ENCODE results near the gene SPNS1.

The SPNS1 gene

DNA sequence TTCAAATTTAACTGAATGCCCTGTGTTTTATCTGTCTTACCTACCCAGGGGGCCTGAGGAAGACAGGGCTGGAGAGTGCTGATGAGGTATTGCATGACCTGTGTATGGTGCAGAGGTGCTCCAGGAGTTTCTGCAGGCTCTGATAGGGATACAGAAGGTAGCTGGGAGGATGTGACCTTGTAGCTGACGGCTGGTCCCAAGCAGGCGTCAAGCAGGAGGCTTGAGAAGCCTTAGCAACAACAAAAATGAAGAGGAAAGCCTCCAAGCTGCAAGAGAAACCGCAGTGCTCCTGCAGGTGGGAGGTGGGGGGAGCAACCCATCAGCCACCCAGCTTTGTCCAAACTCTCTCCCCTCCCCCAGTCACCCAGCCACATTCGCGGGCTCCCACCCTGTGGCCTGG is 50.6 kb downstream of the SPNS1 start:
- no peaks in the 10 kb centered on the region for H3K27me3 ChIP-seq

DNA sequence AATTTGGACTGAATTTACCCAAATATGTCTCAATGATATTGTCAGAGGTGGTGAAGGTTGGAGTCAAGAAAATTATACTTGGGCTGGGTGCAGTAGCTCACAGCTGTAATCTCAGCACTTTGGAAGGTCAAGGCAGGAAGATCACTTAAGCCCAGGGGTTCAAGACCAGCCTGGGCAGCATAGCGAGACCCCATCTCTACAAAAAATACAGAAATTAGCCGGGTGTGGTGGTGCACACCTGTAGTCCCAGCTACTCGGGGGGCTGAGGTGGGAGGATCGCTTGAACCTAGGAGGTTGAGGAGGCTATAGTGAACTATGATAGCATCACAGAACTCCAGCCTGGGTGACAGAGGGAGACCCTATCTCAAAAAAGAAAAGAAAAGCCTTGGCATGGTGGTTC is 51.2 kb downstream of the SPNS1 start:
- Histone ChIP-seq H3K9me3 (no peaks in the 10 kb centered on the region), H3K36me3 (no peaks in the 10 kb centered on the region), H3K4me1 (ENCODE audit: control insufficient read depth in 1 of 2, insufficient read depth in 1 of 2, low read depth in 1 of 2, low read length in 1 of 2) (no peaks in the 10 kb centered on the region)

More for the DNA sequence above, 50.6 kb downstream of the SPNS1 start:
- Histone ChIP-seq H3K4me3 (ENCODE audit: low read depth in 1 of 2, low read length in 1 of 2) (no peak overlapping the region), H3K9me3 (no peaks in the 10 kb centered on the region), H3K27ac (no peak overlapping the region), H3K36me3 (no peaks in the 10 kb centered on the region), H3K4me1 (ENCODE audit: control insufficient read depth in 1 of 2, insufficient read depth in 1 of 2, low read depth in 1 of 2, low read length in 1 of 2) (no peaks in the 10 kb centered on the region)
- TF ChIP-seq, protein P1, sequence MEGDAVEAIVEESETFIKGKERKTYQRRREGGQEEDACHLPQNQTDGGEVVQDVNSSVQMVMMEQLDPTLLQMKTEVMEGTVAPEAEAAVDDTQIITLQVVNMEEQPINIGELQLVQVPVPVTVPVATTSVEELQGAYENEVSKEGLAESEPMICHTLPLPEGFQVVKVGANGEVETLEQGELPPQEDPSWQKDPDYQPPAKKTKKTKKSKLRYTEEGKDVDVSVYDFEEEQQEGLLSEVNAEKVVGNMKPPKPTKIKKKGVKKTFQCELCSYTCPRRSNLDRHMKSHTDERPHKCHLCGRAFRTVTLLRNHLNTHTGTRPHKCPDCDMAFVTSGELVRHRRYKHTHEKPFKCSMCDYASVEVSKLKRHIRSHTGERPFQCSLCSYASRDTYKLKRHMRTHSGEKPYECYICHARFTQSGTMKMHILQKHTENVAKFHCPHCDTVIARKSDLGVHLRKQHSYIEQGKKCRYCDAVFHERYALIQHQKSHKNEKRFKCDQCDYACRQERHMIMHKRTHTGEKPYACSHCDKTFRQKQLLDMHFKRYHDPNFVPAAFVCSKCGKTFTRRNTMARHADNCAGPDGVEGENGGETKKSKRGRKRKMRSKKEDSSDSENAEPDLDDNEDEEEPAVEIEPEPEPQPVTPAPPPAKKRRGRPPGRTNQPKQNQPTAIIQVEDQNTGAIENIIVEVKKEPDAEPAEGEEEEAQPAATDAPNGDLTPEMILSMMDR (IDR thresholded peaks at IDR 0.05), result no peak

DNA sequence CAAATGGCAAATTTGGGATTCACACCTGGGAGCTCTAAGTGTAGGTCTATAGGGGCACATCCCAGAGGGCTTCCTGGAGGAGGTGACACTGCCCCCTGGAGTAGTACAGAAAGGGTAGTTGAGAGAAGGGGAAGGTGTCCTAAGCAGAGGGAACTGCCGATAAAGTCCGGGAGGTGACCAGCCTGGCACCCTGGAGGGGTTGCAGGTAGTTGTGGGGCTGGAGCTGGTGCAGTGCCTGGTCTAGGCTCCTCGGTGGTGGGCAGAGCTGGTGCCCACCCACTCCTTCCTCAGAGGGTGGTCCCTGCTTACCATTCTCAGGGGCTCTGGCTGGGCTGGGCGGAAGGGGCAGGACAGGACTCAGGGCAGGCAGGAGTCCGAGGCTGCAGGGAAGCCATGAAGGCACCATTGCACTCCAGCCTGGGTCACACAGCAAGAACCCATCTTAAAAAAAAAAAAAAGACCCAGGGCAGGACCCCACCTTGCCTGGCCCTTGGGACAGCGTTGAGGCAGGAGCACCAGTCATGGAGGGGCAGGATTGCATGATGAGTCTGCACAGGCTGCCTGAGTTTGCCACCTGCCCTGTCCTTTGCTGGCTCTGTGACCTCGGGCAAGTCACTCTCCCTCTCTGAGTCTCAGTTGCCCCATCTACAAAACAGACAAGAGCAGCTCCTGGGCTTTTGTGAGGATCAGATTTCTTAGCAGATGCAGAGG is 54.0 kb downstream of the SPNS1 start:
- TF ChIP-seq, protein P1 (IDR thresholded peaks at IDR 0.05), result no peak
- H3K4me3 ChIP-seq (ENCODE audit: low read depth in 1 of 2, low read length in 1 of 2), result no peak overlapping the region
- no peak overlapping the region for H3K27ac ChIP-seq
- no peaks in the 10 kb centered on the region for H3K36me3 ChIP-seq
- no peaks in the 10 kb centered on the region for H3K27me3 ChIP-seq
- no peaks in the 10 kb centered on the region for H3K9me3 ChIP-seq
- H3K4me1 ChIP-seq (ENCODE audit: control insufficient read depth in 1 of 2, insufficient read depth in 1 of 2, low read depth in 1 of 2, low read length in 1 of 2), result no peaks in the 10 kb centered on the region

More for the DNA sequence above, 51.2 kb downstream of the SPNS1 start:
- no peak overlapping the region for H3K27ac ChIP-seq
- H3K4me3 ChIP-seq (ENCODE audit: low read depth in 1 of 2, low read length in 1 of 2), result no peak overlapping the region
- no peaks in the 10 kb centered on the region for H3K27me3 ChIP-seq
- TF ChIP-seq, protein P1 (IDR thresholded peaks at IDR 0.05), result no peak

DNA sequence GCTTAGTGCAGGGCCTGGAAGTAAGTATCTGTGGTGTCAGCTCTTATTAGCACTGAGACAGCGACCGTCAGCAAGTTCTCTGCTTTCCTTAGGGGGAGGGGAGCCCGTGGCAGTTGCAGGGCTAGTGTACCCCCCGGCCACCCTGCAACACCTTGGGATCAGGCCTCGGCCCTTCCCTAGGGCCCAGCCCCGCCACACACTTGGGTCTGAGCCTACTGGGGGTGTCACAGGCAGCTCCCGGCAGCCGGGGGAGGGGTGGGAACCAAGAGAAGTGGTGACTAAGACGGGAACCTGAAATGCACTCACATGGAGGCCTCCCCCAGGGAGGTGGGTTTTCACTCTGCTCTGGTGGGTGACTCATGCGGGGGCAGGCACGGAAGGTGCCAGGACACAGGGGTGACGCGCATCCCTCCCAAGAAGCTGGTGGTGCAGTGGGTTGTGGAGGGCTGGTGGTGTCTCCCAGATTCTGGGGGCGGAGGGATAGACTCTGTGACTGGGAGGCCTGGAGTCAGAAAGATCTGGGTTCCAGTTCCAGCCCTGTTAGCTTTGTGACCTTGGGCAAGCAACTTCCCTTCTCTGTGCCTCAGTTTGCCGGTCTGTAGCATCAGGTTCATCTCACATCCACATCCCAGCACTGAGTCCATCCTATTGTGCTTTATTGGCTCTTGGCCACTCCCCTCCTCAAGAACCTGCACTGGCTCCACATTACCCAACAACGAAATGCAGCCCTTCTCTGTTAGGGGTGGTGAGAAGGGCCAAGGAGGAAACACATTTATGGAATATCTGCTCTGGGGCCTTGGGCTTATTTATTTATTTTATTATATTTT is 54.8 kb downstream of the SPNS1 start:
- Histone ChIP-seq H3K4me1 (ENCODE audit: control insufficient read depth in 1 of 2, insufficient read depth in 1 of 2, low read depth in 1 of 2, low read length in 1 of 2) (no peaks in the 10 kb centered on the region), H3K36me3 (no peaks in the 10 kb centered on the region), H3K27me3 (no peaks in the 10 kb centered on the region), H3K27ac (no peak overlapping the region), H3K9me3 (no peaks in the 10 kb centered on the region), H3K4me3 (ENCODE audit: low read depth in 1 of 2, low read length in 1 of 2) (no peak overlapping the region)
- TF ChIP-seq, protein P1 (IDR thresholded peaks at IDR 0.05), result no peak

DNA sequence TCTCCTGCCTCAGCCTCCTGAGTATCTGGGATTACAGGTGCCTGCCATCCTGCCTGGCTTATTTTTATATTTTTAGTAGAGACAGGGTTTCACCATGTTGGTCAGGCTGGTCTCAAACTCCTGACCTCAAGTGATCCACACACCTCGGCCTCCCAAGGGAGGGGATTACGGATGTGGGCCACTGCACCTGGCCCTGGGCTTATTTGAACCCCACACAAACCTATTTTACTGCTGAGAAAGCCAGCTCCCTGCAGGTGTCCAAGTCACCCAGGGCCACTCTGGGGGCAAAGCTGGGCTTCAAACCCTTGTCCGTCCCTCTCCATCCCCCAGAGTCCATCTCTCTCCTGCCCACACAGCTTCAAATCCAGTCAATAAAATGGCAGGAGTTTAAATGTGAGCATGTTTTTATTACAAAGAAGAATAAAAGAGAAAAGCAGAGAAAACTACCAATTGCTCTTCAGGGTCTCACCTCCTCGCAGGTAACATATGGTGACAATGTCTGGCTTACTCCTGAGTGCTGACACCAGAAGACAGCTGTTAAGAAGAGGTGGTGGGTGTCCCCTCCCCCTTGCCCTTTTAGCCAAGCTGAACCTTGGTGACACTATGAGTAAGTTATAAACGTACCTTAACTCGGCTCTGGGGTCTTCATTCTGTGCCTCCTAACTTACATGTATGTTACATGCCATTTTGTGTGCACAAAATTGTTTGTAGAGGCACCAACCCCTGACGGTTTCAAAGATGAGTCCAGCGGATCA is 55.7 kb downstream of the SPNS1 start:
- Histone ChIP-seq H3K27ac (no peak overlapping the region), H3K27me3 (no peaks in the 10 kb centered on the region), H3K9me3 (no peaks in the 10 kb centered on the region), H3K4me3 (ENCODE audit: low read depth in 1 of 2, low read length in 1 of 2) (no peak overlapping the region), H3K4me1 (ENCODE audit: control insufficient read depth in 1 of 2, insufficient read depth in 1 of 2, low read depth in 1 of 2, low read length in 1 of 2) (no peaks in the 10 kb centered on the region), H3K36me3 (no peaks in the 10 kb centered on the region)
- TF ChIP-seq, protein P1 (IDR thresholded peaks at IDR 0.05), result no peak
